ENCODE data around the gene CBY3. TPM values are rescaled to one million over a fixed set of nuclear protein-coding genes. Genes with fewer than 3 reads are reported as not detected.

CBY3 gene
- total and polyA plus RNA-seq, 2 of the 13 experiments (the other 11 are each of a cell fraction or from before 2014, with no cell fraction given) = not detected

- peak; percentile 90 for TF ChIP-seq E2F1 (CRISPR knock-in tag; IDR thresholded peaks at IDR 0.05)
- no peak for TF ChIP-seq CCDC6 (CRISPR knock-in tag; IDR thresholded peaks at IDR 0.05)
- no peak for TF ChIP-seq ZFAT (CRISPR knock-in tag; conservative IDR thresholded peaks at IDR 0.05)
- TF ChIP-seq ZNF550 (CRISPR knock-in tag; IDR thresholded peaks at IDR 0.05; ENCODE audit: borderline replicate concordance) = no peak
- no peak for TF ChIP-seq ZNF441 (CRISPR knock-in tag; IDR thresholded peaks at IDR 0.05; ENCODE audit: borderline replicate concordance)
- peak; percentile 40 for TF ChIP-seq ZNF264 (CRISPR knock-in tag; IDR thresholded peaks at IDR 0.05)
- peak; percentile 90 for TF ChIP-seq ZNF580 (CRISPR knock-in tag; IDR thresholded peaks at IDR 0.05; ENCODE audit: borderline replicate concordance, low read depth)
- peak; percentile 29; the same call in 1 of the 2 replicates for TF ChIP-seq MYPOP (CRISPR knock-in tag; IDR thresholded peaks at IDR 0.05)
- no peak for TF ChIP-seq ZNF446 (CRISPR knock-in tag; IDR thresholded peaks at IDR 0.05)
- peak; percentile 89 for TF ChIP-seq CREB1 (IDR thresholded peaks at IDR 0.05)
- peak; percentile 90 for TF ChIP-seq CREB1 (CRISPR knock-in tag; IDR thresholded peaks at IDR 0.05)
- no peak for TF ChIP-seq GLMP (CRISPR knock-in tag; IDR thresholded peaks at IDR 0.05; ENCODE audit: borderline replicate concordance)
- 0 out of 2 replicates have a peak, but pooled peaks have one; percentile 32 for TF ChIP-seq ETV6 (CRISPR knock-in tag; conservative IDR thresholded peaks at IDR 0.05)
- no peak for TF ChIP-seq RNF2 (conservative IDR thresholded peaks at IDR 0.05; ENCODE audit: low read depth)
- TF ChIP-seq SKI (IDR thresholded peaks at IDR 0.05; ENCODE audit: partially characterized antibody) = peak; percentile 42
- TF ChIP-seq ZFX (CRISPR knock-in tag; IDR thresholded peaks at IDR 0.05; ENCODE audit: low read depth) = peak; percentile 59; the same call in 1 of the 2 replicates
- TF ChIP-seq ZNF776 (CRISPR knock-in tag; IDR thresholded peaks at IDR 0.05) = 0 out of 2 replicates have a peak, but pooled peaks have one; percentile 51
- TF ChIP-seq ZNF703 (CRISPR knock-in tag; IDR thresholded peaks at IDR 0.05; ENCODE audit: borderline replicate concordance) = no peak
- no peak for TF ChIP-seq WIZ (CRISPR knock-in tag; IDR thresholded peaks at IDR 0.05)
- no peak for TF ChIP-seq ARNTL (CRISPR knock-in tag; IDR thresholded peaks at IDR 0.05)
- no peak for TF ChIP-seq FOXA1 (IDR thresholded peaks at IDR 0.05)
- TF ChIP-seq FOXA1 (CRISPR knock-in tag; IDR thresholded peaks at IDR 0.05) = peak; percentile 38
- no peak for TF ChIP-seq ZNF333 (CRISPR knock-in tag; IDR thresholded peaks at IDR 0.05; ENCODE audit: borderline replicate concordance)
- no peak for TF ChIP-seq ZFY (CRISPR knock-in tag; IDR thresholded peaks at IDR 0.05)
- no peak for TF ChIP-seq ZNF496 (CRISPR knock-in tag; IDR thresholded peaks at IDR 0.05; ENCODE audit: insufficient replicate concordance)
- TF ChIP-seq NCOR1 (IDR thresholded peaks at IDR 0.05; ENCODE audit: borderline replicate concordance, low read length) = no peak; the same call in 1 of the 2 replicates
- TF ChIP-seq EP300 (IDR thresholded peaks at IDR 0.05; ENCODE audit: low read depth in 2 of 2, low read length in 2 of 2) = peak in 1 of 2 experiments; percentile 34; a peak in 2 of 4 replicates
- TF ChIP-seq EP300 (CRISPR knock-in tag; IDR thresholded peaks at IDR 0.05; ENCODE audit: borderline replicate concordance) = 0 out of 2 replicates have a peak, but pooled peaks have one; percentile 24
These were observed 17.4 kb upstream of the CBY3 start (continued) for GRCh38 chr5:179697993-179698934.

Measured in HepG2 (cell line).